Breast epithelium (tissue), 4 donors: ENCODE data around the gene ARL4D. TPM values are rescaled to one million over a fixed set of nuclear protein-coding genes. Genes with fewer than 3 reads are reported as not detected.

Experiments used
- DNase-seq, 2 donors: peaks; one replicate each; pipeline ENCODE4 v3.0.0-alpha.2; 2019; ENCODE audit warnings: low spot score in 2 of 2
- H3K27ac ChIP-seq, 2 donors: fragments of 200-600 bp; sonication (generic) in 1 of 2; one replicate each; pipeline ENCODE4 v1.5.1; 2016 to 2019; ENCODE audit warnings: mild to moderate bottlenecking in 1 of 2
- H3K27me3 ChIP-seq, 2 donors: fragments of 200-600 bp; sonication (generic) in 1 of 2; one replicate each; pipeline versions ENCODE4 v1.5.1 to v1.6.0; 2017 to 2019; ENCODE audit warnings: control low read depth in 1 of 2, mild to moderate bottlenecking in 1 of 2
- H3K36me3 ChIP-seq: fragments of 200-600 bp; one replicate; pipeline ENCODE4 v1.5.1; 2019
- H3K4me1 ChIP-seq, 2 donors: fragments of 200-600 bp; sonication (generic); one replicate each; pipeline ENCODE4 v1.5.1; 2016 to 2019; ENCODE audit warnings: control low read depth in 1 of 2
- H3K4me3 ChIP-seq, 3 donors: fragments of 200-600 bp; sonication (generic); 1 replicate in 2 of 3; 2 replicates in 1 of 3; pipeline ENCODE4 v1.5.1; 2016 to 2019; ENCODE audit warnings: mild to moderate bottlenecking in 3 of 3, moderate library complexity in 2 of 3
- H3K9me3 ChIP-seq, 2 donors: fragments of 200-600 bp; sonication (generic) in 1 of 2; one replicate each; pipeline ENCODE4 v1.5.1; 2016 to 2019; ENCODE audit warnings: control low read depth in 1 of 2
- CTCF ChIP-seq, 3 donors: fragments of 450-650 bp; IDR thresholded peaks; one replicate each; pipeline ENCODE4 v1.5.1; 2016 to 2017; ENCODE audit warnings: antibody characterized with exemption in 3 of 3, mild to moderate bottlenecking in 3 of 3, moderate library complexity in 3 of 3
- POLR2A ChIP-seq: fragments of 450-650 bp; IDR thresholded peaks from one replicate; pipeline ENCODE4 v1.6.1; 2016; ENCODE audit warnings: antibody characterized with exemption, mild to moderate bottlenecking, moderate library complexity
- POLR2AphosphoS5 ChIP-seq, 3 donors: sonication (generic); formaldehyde crosslinking; IDR thresholded peaks; one replicate each; pipeline ENCODE4 v1.6.1; 2017; ENCODE audit warnings: antibody characterized with exemption in 3 of 3
- intact Hi-C: fragments of 100-400 bp; cut with DNase I; formaldehyde crosslinking; loops from one replicate; pipeline ENCODE4 v1.15.1; 2023; ENCODE audit warnings: low total_unique reads
- total RNA-seq, 3 donors: library from RNA; depleted of rRNA; stranded (reverse); fragments of >200 nt; gene quantifications; one replicate each; pipeline ENCODE4 v1.1.0, GENCODE V29; 2016

Gene ARL4D
- total RNA-seq, 3 donors from 2014 or later = 6.1 to 15.4 (median 7.2) TPM

DNA sequence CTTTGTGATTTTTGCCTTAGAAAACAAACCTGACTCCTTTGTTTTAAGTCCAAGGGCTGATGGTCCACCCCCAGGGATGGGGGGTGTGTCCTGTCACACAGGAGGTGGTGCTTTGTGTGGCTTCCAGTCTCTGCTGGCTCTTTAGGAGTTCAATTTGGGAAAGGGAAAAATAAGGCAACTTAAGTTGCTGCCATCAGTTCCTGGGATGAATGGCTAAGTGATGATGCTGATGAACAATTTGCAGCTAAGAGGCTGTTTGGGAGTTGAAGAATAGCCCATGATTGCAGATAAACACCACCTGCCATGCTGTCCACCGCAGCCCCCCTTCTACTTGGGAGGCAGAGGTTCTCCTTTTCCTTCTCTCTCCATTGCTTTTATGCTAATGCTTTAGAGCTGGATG is 40.2 kb downstream of the ARL4D start:
- DNase-seq = no peak
- Histone ChIP-seq H3K36me3 (no peaks in the 10 kb centered on the region), H3K27me3 (no peaks in the 10 kb centered on the region), H3K27ac (no peak overlapping the region), H3K4me3 (no peak overlapping the region), H3K4me1 (no peaks in the 10 kb centered on the region), H3K9me3 (no peaks in the 10 kb centered on the region)
- intact Hi-C loops = no loop called here
- TF ChIP-seq CTCF (IDR thresholded peaks at IDR 0.05) (no peak), POLR2AphosphoS5 (IDR thresholded peaks at IDR 0.05) (no peak), POLR2A (no peak)

GRCh38 chr17:43442711-43443110 is 43.9 kb downstream of the ARL4D start:
- intact Hi-C loops = no loop called here
- Histone ChIP-seq H3K9me3 (no peaks in the 10 kb centered on the region), H3K4me3 (no peak overlapping the region), H3K4me1 (no peaks in the 10 kb centered on the region), H3K27ac (no peak overlapping the region), H3K36me3 (no peaks in the 10 kb centered on the region), H3K27me3 (no peaks in the 10 kb centered on the region)
- TF ChIP-seq CTCF (IDR thresholded peaks at IDR 0.05) (no peak), POLR2AphosphoS5 (IDR thresholded peaks at IDR 0.05) (no peak), POLR2A (no peak)
- no peak for DNase-seq

- TF ChIP-seq POLR2A (no peak), CTCF (IDR thresholded peaks at IDR 0.05) (no peak), POLR2AphosphoS5 (IDR thresholded peaks at IDR 0.05) (no peak)
- no peaks in the 10 kb centered on the region for H3K36me3 ChIP-seq
- no peaks in the 10 kb centered on the region for H3K4me1 ChIP-seq
- no peaks in the 10 kb centered on the region for H3K27me3 ChIP-seq
- no peak for DNase-seq
- H3K4me3 ChIP-seq = no peak overlapping the region
- no peaks in the 10 kb centered on the region for H3K9me3 ChIP-seq
- intact Hi-C loops = no loop called here
- H3K27ac ChIP-seq = peak overlapping the region; percentile 48 to 81
These were observed 44.6 kb downstream of the ARL4D start for GRCh38 chr17:43443381-43443780.

GRCh38 chr17:43444223-43445008 is 45.6 kb downstream of the ARL4D start:
- Histone ChIP-seq H3K27ac (peak overlapping the region; percentile 48 to 81), H3K9me3 (no peaks in the 10 kb centered on the region), H3K4me3 (peak overlapping the region in 1 of 3 donors; percentile 29), H3K27me3 (no peaks in the 10 kb centered on the region), H3K4me1 (no peaks in the 10 kb centered on the region), H3K36me3 (no peaks in the 10 kb centered on the region)
- DNase-seq = peak in 1 of 2 donors; percentile 58
- TF ChIP-seq POLR2AphosphoS5 (IDR thresholded peaks at IDR 0.05) (no peak), CTCF (IDR thresholded peaks at IDR 0.05) (no peak), POLR2A (no peak)
- intact Hi-C loops = no loop called here

GRCh38 chr17:43445009-43445589 is 46.3 kb downstream of the ARL4D start:
- H3K4me1 ChIP-seq = no peaks in the 10 kb centered on the region
- intact Hi-C loops = no loop called here
- DNase-seq = peak in 1 of 2 donors; percentile 65
- H3K4me3 ChIP-seq = no peak overlapping the region
- H3K27ac ChIP-seq = peak overlapping the region; percentile 48 to 81
- peak in 1 of 3 donors; percentile 34 for TF ChIP-seq POLR2AphosphoS5 (IDR thresholded peaks at IDR 0.05)
- no peak for TF ChIP-seq CTCF (IDR thresholded peaks at IDR 0.05)
- H3K9me3 ChIP-seq = no peaks in the 10 kb centered on the region
- no peaks in the 10 kb centered on the region for H3K27me3 ChIP-seq
- no peaks in the 10 kb centered on the region for H3K36me3 ChIP-seq
